NB4 (cell line): Measurements from ENCODE around the gene TSEN15.

Source experiments
- DNase-seq: peaks from one replicate; pipeline ENCODE4 v3.0.0; 2010; ENCODE audit warnings: low read depth
- H3K4me3 ChIP-seq: one replicate; pipeline ENCODE4 v1.5.1; 2011; ENCODE audit warnings: mild to moderate bottlenecking, low read depth, low read length, moderate library complexity
- MAX ChIP-seq: IDR thresholded peaks from 2 replicates; pipeline ENCODE4 v1.6.1; 2011; ENCODE audit warnings: low read depth, low read length
- MYC ChIP-seq: IDR thresholded peaks from 2 replicates; pipeline ENCODE4 v1.6.1; 2011; ENCODE audit warnings: low read depth, low read length
- POLR2A ChIP-seq: IDR thresholded peaks from 2 replicates; pipeline ENCODE4 v1.6.1; 2011; ENCODE audit warnings: mild to moderate bottlenecking; ENCODE audit not compliant: insufficient read length; ENCODE audit errors: extremely low read depth
- TF ChIP-seq, protein P1 (sequence below): IDR thresholded peaks from one replicate; pipeline ENCODE4 v1.5.1; 2012; ENCODE audit warnings: low read depth, low read length

Gene TSEN15

DNA sequence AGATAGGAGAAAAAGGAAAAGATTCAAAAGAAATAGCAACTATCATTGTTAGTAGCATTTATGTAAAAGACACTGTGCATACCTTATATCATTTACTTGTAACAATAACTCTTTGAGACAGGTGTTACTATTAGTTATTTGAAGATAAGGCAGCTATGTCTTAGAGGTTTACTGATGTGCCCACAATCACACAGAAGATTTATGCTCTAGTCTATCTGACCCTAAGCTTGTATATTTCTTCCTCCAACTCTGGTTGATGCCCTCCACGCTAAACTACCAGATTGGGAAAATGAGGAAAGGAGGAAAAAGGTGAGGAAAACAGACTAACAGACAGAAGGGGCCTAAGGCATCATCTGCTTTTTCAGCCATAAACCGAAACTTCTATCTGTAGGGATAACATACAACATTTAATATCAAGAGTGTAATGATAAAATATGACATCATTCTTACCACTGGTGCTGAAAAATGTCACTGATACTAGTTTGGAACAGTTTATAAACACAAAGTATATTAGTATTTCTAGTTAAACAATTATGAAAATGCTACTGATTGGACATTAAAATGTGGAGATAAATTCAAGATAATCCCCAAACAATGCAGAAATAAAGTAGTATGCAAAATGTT lies 19.1 kb upstream of the TSEN15 start:
- no peak for DNase-seq
- H3K4me3 ChIP-seq, result no peak overlapping the region
- TF ChIP-seq, protein P1, sequence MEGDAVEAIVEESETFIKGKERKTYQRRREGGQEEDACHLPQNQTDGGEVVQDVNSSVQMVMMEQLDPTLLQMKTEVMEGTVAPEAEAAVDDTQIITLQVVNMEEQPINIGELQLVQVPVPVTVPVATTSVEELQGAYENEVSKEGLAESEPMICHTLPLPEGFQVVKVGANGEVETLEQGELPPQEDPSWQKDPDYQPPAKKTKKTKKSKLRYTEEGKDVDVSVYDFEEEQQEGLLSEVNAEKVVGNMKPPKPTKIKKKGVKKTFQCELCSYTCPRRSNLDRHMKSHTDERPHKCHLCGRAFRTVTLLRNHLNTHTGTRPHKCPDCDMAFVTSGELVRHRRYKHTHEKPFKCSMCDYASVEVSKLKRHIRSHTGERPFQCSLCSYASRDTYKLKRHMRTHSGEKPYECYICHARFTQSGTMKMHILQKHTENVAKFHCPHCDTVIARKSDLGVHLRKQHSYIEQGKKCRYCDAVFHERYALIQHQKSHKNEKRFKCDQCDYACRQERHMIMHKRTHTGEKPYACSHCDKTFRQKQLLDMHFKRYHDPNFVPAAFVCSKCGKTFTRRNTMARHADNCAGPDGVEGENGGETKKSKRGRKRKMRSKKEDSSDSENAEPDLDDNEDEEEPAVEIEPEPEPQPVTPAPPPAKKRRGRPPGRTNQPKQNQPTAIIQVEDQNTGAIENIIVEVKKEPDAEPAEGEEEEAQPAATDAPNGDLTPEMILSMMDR, result no peak
- TF ChIP-seq MYC (no peak), MAX (no peak), POLR2A (no peak)

GRCh38 chr1:184032930-184033418 lies 18.6 kb upstream of the TSEN15 start:
- DNase-seq, result no peak
- no peak for TF ChIP-seq MYC
- TF ChIP-seq, protein P1, result no peak
- no peak for TF ChIP-seq MAX
- no peak for TF ChIP-seq POLR2A
- H3K4me3 ChIP-seq, result no peak overlapping the region

DNA sequence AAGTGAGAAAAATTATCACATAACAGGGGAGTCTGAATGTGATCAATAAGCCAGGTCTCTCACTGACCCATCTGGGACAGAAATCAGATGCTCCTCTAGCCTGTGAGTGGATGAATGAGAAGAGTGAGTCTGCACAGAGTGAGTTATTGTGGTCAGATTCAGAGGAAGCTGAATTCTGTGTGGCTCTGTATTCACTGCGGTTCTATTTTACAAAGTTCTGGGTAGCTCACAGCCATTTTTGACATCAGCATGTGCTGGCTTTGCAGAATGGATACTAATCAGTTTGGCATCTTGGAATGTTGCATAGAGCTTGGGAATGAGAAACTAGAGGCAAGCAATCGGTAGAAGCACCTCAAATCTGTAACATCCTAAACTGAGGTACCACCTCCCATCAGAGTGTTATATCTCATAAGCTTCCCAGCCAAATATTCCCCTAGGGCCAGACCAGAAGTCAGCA lies 17.8 kb upstream of the TSEN15 start:
- no peak overlapping the region for H3K4me3 ChIP-seq
- DNase-seq, result no peak
- TF ChIP-seq MAX, result no peak
- TF ChIP-seq, protein P1, result no peak
- no peak for TF ChIP-seq POLR2A
- TF ChIP-seq MYC, result no peak

DNA sequence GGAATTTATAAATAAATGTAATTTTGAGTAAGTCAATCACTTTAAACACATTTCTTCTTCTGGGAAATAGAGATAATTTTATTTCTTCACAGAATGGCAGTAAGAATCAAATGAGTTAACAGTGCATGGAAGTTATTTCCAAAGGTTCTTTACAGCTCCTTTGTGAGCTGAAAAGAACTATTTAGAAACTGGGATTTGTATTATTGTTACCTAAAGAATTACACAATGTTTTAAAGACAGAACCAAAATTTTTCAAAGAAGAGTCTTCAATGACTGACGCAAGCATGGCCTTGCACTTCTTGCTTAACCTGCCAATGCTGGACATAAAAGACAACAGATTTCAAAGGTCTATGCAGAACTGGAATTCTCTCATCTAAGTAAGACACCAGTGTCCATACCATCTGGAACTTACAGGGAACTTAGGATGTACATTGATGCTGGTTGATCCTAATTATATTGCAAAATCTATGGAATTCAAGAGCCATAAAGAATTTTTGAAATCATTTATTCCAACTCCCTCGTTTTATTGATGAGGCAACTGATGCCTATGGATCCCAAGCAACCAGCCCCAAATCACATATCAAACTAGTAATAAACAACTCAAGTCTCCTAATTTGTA lies 16.7 kb upstream of the TSEN15 start:
- no peak for DNase-seq
- no peak overlapping the region for H3K4me3 ChIP-seq
- TF ChIP-seq MAX (no peak), POLR2A (no peak), MYC (no peak)
- TF ChIP-seq, protein P1, result no peak

DNA sequence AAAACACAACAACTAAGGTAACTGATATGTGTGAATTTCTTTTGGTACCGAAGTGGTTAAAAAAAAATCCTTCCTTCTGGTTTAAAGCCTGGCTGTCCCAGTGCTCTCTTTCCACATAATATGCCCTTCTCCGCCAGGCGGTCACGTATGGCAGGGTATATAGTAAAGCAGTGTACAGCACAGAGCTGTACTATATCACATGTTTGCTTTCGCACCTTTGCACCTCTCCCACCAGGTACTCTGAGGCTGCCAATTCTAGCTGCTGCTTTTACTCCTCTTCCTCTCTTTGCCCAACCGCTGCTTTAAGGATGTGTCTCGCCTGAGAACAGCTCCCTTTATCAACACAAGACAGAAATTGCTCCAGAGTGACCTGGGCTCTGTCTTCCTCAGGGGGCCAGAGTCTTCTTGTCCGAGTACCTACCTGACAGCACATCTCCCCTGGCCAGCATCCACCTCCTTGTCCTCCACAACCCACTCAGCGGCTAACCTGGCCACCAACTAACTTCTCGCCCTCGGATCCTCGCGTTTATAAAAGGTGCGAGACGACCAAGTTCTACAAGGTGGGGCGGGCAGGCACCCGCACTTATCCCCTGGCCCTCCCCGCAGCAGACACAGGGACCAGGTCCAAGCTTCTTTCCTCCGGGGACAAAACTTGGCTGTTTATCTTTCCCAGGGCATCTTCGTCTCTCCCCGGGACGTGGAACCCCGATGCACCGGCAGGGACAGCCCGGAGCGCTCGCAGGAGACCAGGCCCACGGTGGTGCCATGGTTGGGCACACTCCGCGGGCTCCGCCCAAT lies 15.6 kb upstream of the TSEN15 start:
- no peak overlapping the region for H3K4me3 ChIP-seq
- DNase-seq, result no peak
- TF ChIP-seq, protein P1, result no peak
- TF ChIP-seq MAX, result no peak
- no peak for TF ChIP-seq MYC
- no peak for TF ChIP-seq POLR2A
